T-helper 2 cell treated with Interferon-gamma antibody and Interleukin-4, amounts not matched to agents 5 μg/mL and 100 μg/mL, for 36 hours (primary cell): ENCODE data around the gene RBFOX2.

ENCODE experiments used
- DNase-seq: peaks from one replicate; pipeline ENCODE4 v3.0.0; 2021; ENCODE audit warnings: low spot score
- H3K27ac Mint-ChIP-seq: one replicate; pipeline ENCODE4 v1.8.0; 2021; ENCODE audit warnings: mild to moderate bottlenecking, mixed read lengths
- H3K27me3 Mint-ChIP-seq: one replicate; pipeline ENCODE4 v1.8.0; 2021; ENCODE audit warnings: low read depth, mixed read lengths
- H3K36me3 Mint-ChIP-seq: one replicate; pipeline ENCODE4 v1.8.0; 2021; ENCODE audit warnings: low read depth, mixed read lengths
- H3K4me1 Mint-ChIP-seq: one replicate; pipeline ENCODE4 v1.8.0; 2021; ENCODE audit warnings: low read depth, mixed read lengths
- H3K4me3 Mint-ChIP-seq: one replicate; pipeline ENCODE4 v1.8.0; 2022; ENCODE audit warnings: mild to moderate bottlenecking, moderate library complexity, mixed read lengths
- H3K9me3 Mint-ChIP-seq: one replicate; pipeline ENCODE4 v1.8.0; 2021; ENCODE audit warnings: mixed read lengths

RBFOX2 gene

DNA sequence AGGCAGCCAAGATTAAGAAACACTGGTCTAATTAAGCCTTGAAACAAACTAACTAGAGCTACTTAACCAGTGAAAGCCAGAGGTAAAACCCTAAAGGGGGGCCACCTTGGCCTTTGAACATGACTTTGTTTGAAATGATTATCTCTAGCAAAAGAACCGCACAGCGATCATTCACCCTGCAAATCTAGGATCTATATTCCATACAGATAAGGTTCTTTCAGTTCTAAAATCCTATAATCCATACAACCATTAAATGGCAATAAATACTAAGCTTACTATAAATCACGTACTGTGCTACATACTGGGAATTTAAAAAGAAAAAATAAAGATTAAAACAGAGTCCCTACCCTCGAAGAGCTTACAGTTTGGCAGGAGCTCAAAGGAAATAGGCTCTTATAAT, 40.6 kb downstream of the RBFOX2 start:
- Mint-ChIP-seq H3K27ac (no peak overlapping the region), H3K36me3 (no peaks in the 10 kb centered on the region), H3K4me3 (no peak overlapping the region), H3K27me3 (peaks cover 17% of the 10 kb centered on the region), H3K9me3 (no peaks in the 10 kb centered on the region), H3K4me1 (no peaks in the 10 kb centered on the region)
- no peak for DNase-seq

DNA sequence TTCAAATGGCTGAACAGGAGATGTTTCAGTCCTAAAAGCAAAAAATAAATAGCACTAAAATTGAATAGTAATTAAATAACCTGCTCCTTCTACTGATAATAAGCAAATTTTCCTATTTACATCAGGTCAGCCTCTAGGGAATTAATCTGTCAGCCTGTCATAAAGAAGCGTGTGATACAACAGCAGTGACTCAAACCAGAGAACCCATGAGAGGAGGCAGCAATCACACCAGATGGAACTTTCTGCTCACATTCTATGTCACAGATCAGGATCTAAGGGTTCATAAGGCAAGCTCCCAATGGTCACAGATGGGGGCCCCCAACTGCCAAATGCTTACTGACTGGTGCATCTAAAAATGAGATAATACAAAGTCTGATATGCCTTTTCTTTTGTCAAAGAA, 41.1 kb downstream of the RBFOX2 start:
- peaks cover 17% of the 10 kb centered on the region for H3K27me3 Mint-ChIP-seq
- H3K27ac Mint-ChIP-seq: no peak overlapping the region
- H3K4me1 Mint-ChIP-seq: no peaks in the 10 kb centered on the region
- H3K36me3 Mint-ChIP-seq: no peaks in the 10 kb centered on the region
- no peak overlapping the region for H3K4me3 Mint-ChIP-seq
- no peaks in the 10 kb centered on the region for H3K9me3 Mint-ChIP-seq
- no peak for DNase-seq

GRCh38 chr22:35986088-35986487, 42.5 kb downstream of the RBFOX2 start:
- H3K27ac Mint-ChIP-seq: no peak overlapping the region
- H3K9me3 Mint-ChIP-seq: no peaks in the 10 kb centered on the region
- no peaks in the 10 kb centered on the region for H3K36me3 Mint-ChIP-seq
- peaks cover 23% of the 10 kb centered on the region for H3K27me3 Mint-ChIP-seq
- no peak for DNase-seq
- no peaks in the 10 kb centered on the region for H3K4me1 Mint-ChIP-seq
- H3K4me3 Mint-ChIP-seq: no peak overlapping the region

- no peak for DNase-seq
- Mint-ChIP-seq H3K27me3 (peaks cover 25% of the 10 kb centered on the region), H3K36me3 (no peaks in the 10 kb centered on the region), H3K9me3 (no peaks in the 10 kb centered on the region), H3K27ac (no peak overlapping the region), H3K4me3 (no peak overlapping the region), H3K4me1 (no peaks in the 10 kb centered on the region)
These were observed 43.3 kb downstream of the RBFOX2 start for GRCh38 chr22:35985371-35985770.

GRCh38 chr22:35984183-35985175, 44.1 kb downstream of the RBFOX2 start:
- Mint-ChIP-seq H3K27me3 (peaks cover 25% of the 10 kb centered on the region), H3K4me3 (no peak overlapping the region), H3K4me1 (no peaks in the 10 kb centered on the region), H3K9me3 (no peaks in the 10 kb centered on the region), H3K27ac (no peak overlapping the region), H3K36me3 (no peaks in the 10 kb centered on the region)
- DNase-seq: no peak

DNA sequence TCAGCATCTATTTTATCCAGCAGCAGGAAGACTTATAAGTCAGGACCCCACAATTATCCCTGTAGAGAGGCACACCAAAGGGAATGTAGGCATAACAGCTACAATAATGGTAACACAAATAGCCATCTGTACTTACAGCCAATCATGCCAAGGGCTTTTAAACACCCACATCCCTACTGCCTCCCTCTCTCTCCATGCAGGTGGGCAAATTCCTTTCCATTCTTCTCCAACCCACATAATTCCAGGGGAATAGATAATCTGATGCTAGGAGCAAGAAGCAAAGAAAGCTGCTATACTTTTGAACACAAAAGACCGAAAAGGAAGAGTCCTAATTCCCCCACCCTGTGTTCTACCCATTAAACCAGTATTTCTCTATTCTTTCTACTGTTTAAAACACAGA, 46.7 kb downstream of the RBFOX2 start:
- peaks cover 27% of the 10 kb centered on the region for H3K27me3 Mint-ChIP-seq
- no peak for DNase-seq
- H3K4me3 Mint-ChIP-seq: no peak overlapping the region
- no peaks in the 10 kb centered on the region for H3K4me1 Mint-ChIP-seq
- no peak overlapping the region for H3K27ac Mint-ChIP-seq
- H3K9me3 Mint-ChIP-seq: no peaks in the 10 kb centered on the region
- no peaks in the 10 kb centered on the region for H3K36me3 Mint-ChIP-seq

- H3K27me3 Mint-ChIP-seq: peaks cover 23% of the 10 kb centered on the region
- H3K9me3 Mint-ChIP-seq: no peaks in the 10 kb centered on the region
- H3K4me1 Mint-ChIP-seq: no peaks in the 10 kb centered on the region
- no peak for DNase-seq
- no peak overlapping the region for H3K27ac Mint-ChIP-seq
- no peaks in the 10 kb centered on the region for H3K36me3 Mint-ChIP-seq
- no peak overlapping the region for H3K4me3 Mint-ChIP-seq
These were observed 49.7 kb downstream of the RBFOX2 start for GRCh38 chr22:35978889-35979288.

DNA sequence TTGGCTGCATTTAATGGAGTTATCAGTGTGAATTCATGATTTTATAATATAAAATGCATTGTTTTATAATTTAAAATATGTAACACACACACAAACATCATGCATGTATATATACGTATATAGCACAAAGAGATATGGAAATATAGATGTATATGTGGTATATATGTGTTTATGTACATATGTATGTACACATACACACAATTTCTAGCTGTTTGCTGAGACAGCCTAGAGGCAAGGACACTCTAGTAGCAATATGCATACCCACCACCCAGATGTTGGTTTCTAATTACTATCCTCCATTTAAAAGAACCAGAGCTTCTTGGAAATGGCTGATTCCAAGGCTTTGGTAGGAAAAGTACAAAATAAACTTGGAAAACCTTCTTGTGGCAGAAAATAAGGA, 50.4 kb downstream of the RBFOX2 start:
- no peaks in the 10 kb centered on the region for H3K36me3 Mint-ChIP-seq
- H3K27me3 Mint-ChIP-seq: peaks cover 16% of the 10 kb centered on the region
- H3K27ac Mint-ChIP-seq: no peak overlapping the region
- H3K4me1 Mint-ChIP-seq: no peaks in the 10 kb centered on the region
- no peak for DNase-seq
- H3K9me3 Mint-ChIP-seq: no peaks in the 10 kb centered on the region
- H3K4me3 Mint-ChIP-seq: no peak overlapping the region

DNA sequence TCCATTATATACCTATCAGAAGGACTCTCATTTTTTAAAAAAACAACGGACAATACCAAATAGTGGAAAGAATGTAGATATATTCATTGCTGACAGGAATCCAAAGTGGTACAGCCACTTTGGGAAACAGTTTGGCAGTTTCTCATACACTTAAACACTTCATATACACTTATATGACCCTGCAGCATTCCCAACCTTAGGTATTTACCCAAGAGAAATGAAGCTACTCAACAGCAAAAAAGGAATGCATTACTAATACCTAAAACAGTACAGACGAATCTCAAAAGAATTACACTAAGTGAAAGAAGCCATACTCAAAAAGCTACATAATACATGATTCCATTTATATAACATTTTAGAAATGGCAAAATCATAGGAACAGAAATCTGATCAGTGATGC, 51.5 kb downstream of the RBFOX2 start:
- Mint-ChIP-seq H3K36me3 (no peaks in the 10 kb centered on the region), H3K4me3 (no peak overlapping the region), H3K27me3 (peaks cover 11% of the 10 kb centered on the region), H3K9me3 (no peaks in the 10 kb centered on the region), H3K4me1 (no peaks in the 10 kb centered on the region), H3K27ac (no peak overlapping the region)
- DNase-seq: no peak

- Mint-ChIP-seq H3K36me3 (no peaks in the 10 kb centered on the region), H3K4me3 (no peak overlapping the region), H3K9me3 (no peaks in the 10 kb centered on the region), H3K4me1 (no peaks in the 10 kb centered on the region), H3K27me3 (peaks cover 3% of the 10 kb centered on the region), H3K27ac (no peak overlapping the region)
- DNase-seq: no peak
These were observed 55.2 kb downstream of the RBFOX2 start for GRCh38 chr22:35973388-35973787.

DNA sequence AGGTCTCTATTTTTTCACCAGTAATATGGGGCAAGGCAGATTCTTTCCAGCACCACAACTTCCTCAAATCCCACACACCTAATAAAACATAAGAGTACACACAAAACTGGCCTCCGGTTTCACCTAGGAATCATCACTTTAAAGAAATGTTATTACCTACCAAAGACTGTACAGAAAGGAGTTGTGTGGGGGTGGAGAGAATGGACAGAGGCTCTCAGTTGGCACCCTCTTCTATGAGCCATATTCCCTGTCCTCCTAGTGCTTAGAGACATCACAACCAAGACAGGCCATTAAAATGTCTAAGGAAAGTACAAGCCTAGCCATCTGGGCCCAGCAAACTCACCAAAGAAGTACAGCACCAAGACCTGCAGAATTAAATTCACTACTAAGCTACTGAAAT, 56.1 kb downstream of the RBFOX2 start:
- Mint-ChIP-seq H3K9me3 (no peaks in the 10 kb centered on the region), H3K4me1 (no peaks in the 10 kb centered on the region), H3K27ac (no peak overlapping the region), H3K4me3 (no peak overlapping the region), H3K27me3 (peaks cover 11% of the 10 kb centered on the region), H3K36me3 (no peaks in the 10 kb centered on the region)
- no peak for DNase-seq

- DNase-seq: no peak
- H3K4me3 Mint-ChIP-seq: no peak overlapping the region
- H3K9me3 Mint-ChIP-seq: no peaks in the 10 kb centered on the region
- H3K4me1 Mint-ChIP-seq: no peaks in the 10 kb centered on the region
- H3K36me3 Mint-ChIP-seq: no peaks in the 10 kb centered on the region
- no peak overlapping the region for H3K27ac Mint-ChIP-seq
- peaks cover 13% of the 10 kb centered on the region for H3K27me3 Mint-ChIP-seq
These were observed 57.0 kb downstream of the RBFOX2 start for GRCh38 chr22:35971456-35972119.

DNA sequence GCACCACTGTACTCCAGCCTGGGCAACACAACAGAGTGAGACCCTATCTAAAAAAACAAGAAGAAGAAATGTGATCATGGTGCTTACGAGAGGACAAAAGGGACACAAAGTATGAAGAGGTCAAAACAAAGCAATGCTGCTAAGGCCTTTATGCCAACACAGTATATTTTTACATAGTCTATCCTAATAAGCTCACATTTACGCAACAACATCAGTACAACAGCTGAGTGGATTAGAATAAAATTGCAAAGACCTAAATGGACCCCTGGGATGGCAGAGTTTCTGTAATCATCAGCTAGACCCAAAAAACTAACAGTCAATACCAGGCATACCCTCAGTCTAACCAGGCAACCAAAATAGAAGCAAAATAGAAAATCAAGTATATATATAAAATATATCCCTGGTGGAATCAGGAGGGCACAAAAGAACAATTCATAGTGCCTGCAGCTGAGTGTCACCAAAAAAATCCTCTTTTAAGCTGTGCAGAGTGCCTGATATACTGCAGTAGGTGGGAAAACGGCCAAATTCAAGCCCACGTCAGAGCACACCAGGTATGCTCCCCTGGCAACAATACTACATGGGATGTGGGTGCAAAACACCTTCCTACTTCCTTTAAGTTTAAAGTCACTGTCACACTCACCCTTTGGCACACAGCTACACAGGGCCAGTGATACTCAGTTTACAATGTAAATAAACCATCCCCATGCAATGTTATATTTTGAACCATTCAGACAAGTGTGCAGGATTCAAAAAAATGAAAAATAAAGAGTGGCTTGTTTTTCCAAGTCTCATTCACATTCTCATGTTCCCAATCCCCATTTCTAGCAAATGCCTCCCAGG, 57.8 kb downstream of the RBFOX2 start:
- H3K4me3 Mint-ChIP-seq: no peak overlapping the region

DNA sequence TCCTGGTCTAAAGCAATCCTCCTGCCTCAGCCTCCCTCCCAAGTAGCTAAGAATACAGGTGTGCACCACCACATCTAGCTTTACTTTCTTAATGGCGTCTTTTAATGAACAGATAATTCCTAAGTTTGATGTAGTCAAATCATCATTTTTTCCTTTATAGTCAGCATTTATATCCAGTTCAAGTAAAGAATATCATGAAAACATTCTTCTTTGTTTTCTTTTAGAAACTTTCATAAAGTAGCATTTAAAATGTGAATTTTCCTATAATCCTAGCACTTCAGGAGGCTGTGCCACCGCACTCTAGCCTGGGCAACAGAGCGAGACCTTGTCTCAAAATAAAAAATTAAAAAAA, 61.6 kb downstream of the RBFOX2 start:
- Mint-ChIP-seq H3K9me3 (no peaks in the 10 kb centered on the region), H3K27me3 (peaks cover 14% of the 10 kb centered on the region), H3K36me3 (no peaks in the 10 kb centered on the region), H3K4me3 (no peak overlapping the region), H3K27ac (no peak overlapping the region), H3K4me1 (no peaks in the 10 kb centered on the region)
- DNase-seq: no peak

More for the DNA sequence above, 57.8 kb downstream of the RBFOX2 start:
- Mint-ChIP-seq H3K9me3 (no peaks in the 10 kb centered on the region), H3K27me3 (peaks cover 13% of the 10 kb centered on the region), H3K27ac (no peak overlapping the region), H3K36me3 (no peaks in the 10 kb centered on the region), H3K4me1 (no peaks in the 10 kb centered on the region)
- DNase-seq: no peak
